BE2C (cell line): ENCODE measurements around the gene P2RX3.

Experiments used
- DNase-seq: peaks from one replicate; pipeline ENCODE4 v3.0.0-alpha.2; 2020
- H3K27me3 ChIP-seq: fragments of 250-450 bp; sonication (Bioruptor Pico); 2 replicates; pipeline ENCODE4 v1.5.1; 2020; ENCODE audit warnings: mild to moderate bottlenecking
- H3K36me3 ChIP-seq: fragments of 250-450 bp; sonication (Bioruptor Pico); 2 replicates; pipeline ENCODE4 v1.5.1; 2020; ENCODE audit warnings: mild to moderate bottlenecking
- H3K4me1 ChIP-seq: fragments of 250-450 bp; sonication (Bioruptor Pico); 2 replicates; pipeline ENCODE4 v1.5.1; 2020
- H3K4me3 ChIP-seq: 2 replicates; pipeline ENCODE4 v1.5.1; 2011; ENCODE audit warnings: low read depth, low read length
- H3K9me3 ChIP-seq: fragments of 250-450 bp; sonication (Bioruptor Pico); 2 replicates; pipeline ENCODE4 v1.5.1; 2020
- CTCF ChIP-seq: IDR thresholded peaks from 2 replicates; pipeline ENCODE4 v1.5.1; 2012; ENCODE audit warnings: mild to moderate bottlenecking, low read depth, low read length

The P2RX3 gene

GRCh38 chr11:57353036-57353435 is 14.9 kb downstream of the P2RX3 start:
- H3K36me3 ChIP-seq: no peaks in the 10 kb centered on the region

GRCh38 chr11:57353446-57353845 is 15.3 kb downstream of the P2RX3 start:
- H3K4me3 ChIP-seq: no peak overlapping the region
- DNase-seq: no peak
- no peaks in the 10 kb centered on the region for H3K36me3 ChIP-seq
- TF ChIP-seq CTCF: no peak
- no peaks in the 10 kb centered on the region for H3K4me1 ChIP-seq
- H3K27me3 ChIP-seq: no peaks in the 10 kb centered on the region
- no peaks in the 10 kb centered on the region for H3K9me3 ChIP-seq

More at GRCh38 chr11:57353036-57353435, 14.9 kb downstream of the P2RX3 start:
- Histone ChIP-seq H3K27me3 (no peaks in the 10 kb centered on the region), H3K4me1 (no peaks in the 10 kb centered on the region), H3K9me3 (no peaks in the 10 kb centered on the region), H3K4me3 (no peak overlapping the region)
- no peak for DNase-seq
- TF ChIP-seq CTCF: no peak

- DNase-seq: no peak
- H3K4me3 ChIP-seq: no peak overlapping the region
- no peaks in the 10 kb centered on the region for H3K27me3 ChIP-seq
- H3K36me3 ChIP-seq: no peaks in the 10 kb centered on the region
- H3K4me1 ChIP-seq: no peaks in the 10 kb centered on the region
- no peaks in the 10 kb centered on the region for H3K9me3 ChIP-seq
- TF ChIP-seq CTCF: no peak
These were observed 15.7 kb downstream of the P2RX3 start for GRCh38 chr11:57353852-57354251.

DNA sequence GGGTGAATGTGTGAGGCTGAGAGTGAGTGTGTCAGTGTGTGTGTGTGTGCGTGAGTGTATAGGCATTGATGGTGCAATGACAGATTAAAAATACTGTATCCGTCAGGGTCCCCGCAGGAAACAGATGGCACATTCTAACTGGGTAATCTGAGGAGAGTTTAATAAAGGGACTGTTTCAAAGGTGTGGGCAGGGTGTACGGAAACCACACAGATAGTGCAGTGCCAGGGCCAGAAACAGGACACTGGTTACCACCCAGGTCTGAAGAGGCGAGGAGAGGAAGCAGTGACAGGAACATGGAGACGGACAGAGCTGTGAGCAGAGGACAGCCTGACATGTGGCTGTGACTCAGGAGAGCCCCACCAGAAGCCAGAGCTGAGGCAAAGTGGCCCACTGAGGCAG is 16.5 kb downstream of the P2RX3 start:
- Histone ChIP-seq H3K4me3 (no peak overlapping the region), H3K4me1 (no peaks in the 10 kb centered on the region), H3K9me3 (no peaks in the 10 kb centered on the region), H3K36me3 (no peaks in the 10 kb centered on the region), H3K27me3 (no peaks in the 10 kb centered on the region)
- TF ChIP-seq CTCF: no peak
- no peak for DNase-seq

- H3K4me1 ChIP-seq: no peaks in the 10 kb centered on the region
- no peaks in the 10 kb centered on the region for H3K9me3 ChIP-seq
- no peak for TF ChIP-seq CTCF
- DNase-seq: no peak
- H3K4me3 ChIP-seq: no peak overlapping the region
- H3K36me3 ChIP-seq: no peaks in the 10 kb centered on the region
- H3K27me3 ChIP-seq: no peaks in the 10 kb centered on the region
These were observed 18.1 kb downstream of the P2RX3 start for GRCh38 chr11:57356268-57356667.

DNA sequence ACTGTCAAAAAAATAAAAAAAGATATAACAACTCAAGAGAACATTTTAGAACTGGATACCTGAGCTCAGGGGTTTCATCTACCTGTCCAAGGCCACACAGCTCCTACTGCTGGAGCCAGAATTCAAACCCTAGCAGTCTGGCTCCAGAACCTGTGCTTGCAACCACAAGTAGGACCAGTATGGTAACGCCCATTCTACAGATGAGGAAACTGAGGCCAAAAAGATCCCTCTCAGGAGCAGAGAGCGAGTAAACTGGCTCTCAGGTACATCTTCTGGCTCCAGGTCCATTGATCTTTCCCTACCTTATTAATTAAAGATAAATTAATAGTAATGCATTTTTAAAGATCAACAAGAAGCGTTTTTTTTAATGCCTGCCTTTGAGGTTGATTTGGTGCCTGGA is 19.2 kb downstream of the P2RX3 start:
- TF ChIP-seq CTCF: no peak
- H3K4me3 ChIP-seq: no peak overlapping the region
- H3K36me3 ChIP-seq: no peaks in the 10 kb centered on the region
- no peaks in the 10 kb centered on the region for H3K9me3 ChIP-seq
- H3K4me1 ChIP-seq: no peaks in the 10 kb centered on the region
- DNase-seq: no peak
- H3K27me3 ChIP-seq: no peaks in the 10 kb centered on the region
